SKM-1 treated with dmso at 0.1 percent for 144 hours (cell line): ENCODE measurements around the gene ASIC4.

Source experiments
- DNase-seq: peaks from one replicate; lab custom pipeline; 2025; ENCODE audit not compliant: unreplicated experiment; lab: John Stamatoyannopoulos, UW

The ASIC4 gene

DNA sequence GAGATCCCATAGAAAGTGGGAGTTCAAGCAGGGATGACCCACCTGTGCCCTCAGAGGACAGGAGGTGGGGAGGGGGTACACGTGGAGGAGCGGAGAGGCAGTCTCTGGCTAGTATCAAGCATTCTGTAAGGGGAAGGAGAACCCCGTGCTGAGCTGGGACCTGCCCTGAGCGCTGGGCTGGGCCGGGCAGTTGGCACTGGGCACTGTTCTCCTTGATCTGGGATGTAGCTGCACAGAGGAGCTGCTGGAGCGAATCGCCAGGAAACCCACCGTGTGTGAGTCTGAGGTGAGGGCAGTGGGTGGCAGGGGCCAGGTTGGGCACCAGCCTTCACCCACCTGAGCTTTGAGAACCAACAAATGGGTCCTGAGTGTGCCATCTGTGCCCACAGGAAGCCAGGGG is 35.4 kb upstream of the ASIC4 start:
- no peak for DNase-seq

DNA sequence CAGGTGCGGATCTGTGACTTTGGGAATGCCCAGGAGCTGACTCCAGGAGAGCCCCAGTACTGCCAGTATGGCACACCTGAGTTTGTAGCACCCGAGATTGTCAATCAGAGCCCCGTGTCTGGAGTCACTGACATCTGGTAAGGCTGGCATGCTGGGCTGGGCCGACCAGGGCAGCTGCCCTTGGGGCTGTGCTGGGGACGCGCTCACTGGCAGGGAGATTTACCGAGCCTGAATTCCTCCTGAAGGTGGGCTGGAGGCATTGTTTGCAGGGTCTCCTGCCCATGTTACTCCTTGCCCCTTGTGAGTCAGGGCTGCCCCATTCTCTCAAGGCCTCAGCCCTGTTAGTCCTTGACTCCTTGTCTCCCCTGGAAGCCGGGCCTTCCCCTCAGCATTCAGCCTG is 34.3 kb upstream of the ASIC4 start:
- no peak for DNase-seq

DNA sequence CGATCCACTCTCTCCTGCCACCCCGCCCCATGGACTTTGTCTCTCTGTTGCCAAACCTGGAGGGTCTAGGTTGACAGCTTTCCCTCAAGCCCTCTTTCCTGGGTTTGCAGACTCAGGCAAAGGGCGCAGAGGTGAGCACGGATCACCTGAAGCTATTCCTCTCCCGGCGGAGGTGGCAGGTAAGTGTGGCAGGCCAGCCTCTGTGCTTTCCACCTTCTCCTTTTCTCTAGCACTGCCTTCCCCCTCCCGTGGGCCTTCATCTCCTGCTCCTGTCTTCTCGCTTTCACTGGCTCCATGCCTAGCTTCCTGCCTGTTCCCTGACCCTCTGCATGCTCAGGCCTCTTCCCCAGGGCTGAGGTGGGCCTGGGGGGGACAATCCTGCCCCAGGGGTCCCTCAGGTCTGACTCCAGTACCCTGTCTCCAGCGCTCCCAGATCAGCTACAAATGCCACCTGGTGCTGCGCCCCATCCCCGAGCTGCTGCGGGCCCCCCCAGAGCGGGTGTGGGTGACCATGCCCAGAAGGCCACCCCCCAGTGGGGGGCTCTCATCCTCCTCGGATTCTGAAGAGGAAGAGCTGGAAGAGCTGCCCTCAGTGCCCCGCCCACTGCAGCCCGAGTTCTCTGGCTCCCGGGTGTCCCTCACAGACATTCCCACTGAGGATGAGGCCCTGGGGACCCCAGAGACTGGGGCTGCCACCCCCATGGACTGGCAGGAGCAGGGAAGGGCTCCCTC is 31.4 kb upstream of the ASIC4 start:
- no peak for DNase-seq

DNA sequence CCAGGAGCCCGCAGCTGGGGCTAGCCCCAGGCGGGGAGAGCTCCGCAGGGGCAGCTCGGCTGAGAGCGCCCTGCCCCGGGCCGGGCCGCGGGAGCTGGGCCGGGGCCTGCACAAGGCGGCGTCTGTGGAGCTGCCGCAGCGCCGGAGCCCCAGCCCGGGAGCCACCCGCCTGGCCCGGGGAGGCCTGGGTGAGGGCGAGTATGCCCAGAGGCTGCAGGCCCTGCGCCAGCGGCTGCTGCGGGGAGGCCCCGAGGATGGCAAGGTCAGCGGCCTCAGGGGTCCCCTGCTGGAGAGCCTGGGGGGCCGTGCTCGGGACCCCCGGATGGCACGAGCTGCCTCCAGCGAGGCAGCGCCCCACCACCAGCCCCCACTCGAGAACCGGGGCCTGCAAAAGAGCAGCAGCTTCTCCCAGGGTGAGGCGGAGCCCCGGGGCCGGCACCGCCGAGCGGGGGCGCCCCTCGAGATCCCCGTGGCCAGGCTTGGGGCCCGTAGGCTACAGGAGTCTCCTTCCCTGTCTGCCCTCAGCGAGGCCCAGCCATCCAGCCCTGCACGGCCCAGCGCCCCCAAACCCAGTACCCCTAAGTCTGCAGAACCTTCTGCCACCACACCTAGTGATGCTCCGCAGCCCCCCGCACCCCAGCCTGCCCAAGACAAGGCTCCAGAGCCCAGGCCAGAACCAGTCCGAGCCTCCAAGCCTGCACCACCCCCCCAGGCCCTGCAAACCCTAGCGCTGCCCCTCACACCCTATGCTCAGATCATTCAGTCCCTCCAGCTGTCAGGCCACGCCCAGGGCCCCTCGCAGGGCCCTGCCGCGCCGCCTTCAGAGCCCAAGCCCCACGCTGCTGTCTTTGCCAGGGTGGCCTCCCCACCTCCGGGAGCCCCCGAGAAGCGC is 30.6 kb upstream of the ASIC4 start:
- DNase-seq = no peak

DNA sequence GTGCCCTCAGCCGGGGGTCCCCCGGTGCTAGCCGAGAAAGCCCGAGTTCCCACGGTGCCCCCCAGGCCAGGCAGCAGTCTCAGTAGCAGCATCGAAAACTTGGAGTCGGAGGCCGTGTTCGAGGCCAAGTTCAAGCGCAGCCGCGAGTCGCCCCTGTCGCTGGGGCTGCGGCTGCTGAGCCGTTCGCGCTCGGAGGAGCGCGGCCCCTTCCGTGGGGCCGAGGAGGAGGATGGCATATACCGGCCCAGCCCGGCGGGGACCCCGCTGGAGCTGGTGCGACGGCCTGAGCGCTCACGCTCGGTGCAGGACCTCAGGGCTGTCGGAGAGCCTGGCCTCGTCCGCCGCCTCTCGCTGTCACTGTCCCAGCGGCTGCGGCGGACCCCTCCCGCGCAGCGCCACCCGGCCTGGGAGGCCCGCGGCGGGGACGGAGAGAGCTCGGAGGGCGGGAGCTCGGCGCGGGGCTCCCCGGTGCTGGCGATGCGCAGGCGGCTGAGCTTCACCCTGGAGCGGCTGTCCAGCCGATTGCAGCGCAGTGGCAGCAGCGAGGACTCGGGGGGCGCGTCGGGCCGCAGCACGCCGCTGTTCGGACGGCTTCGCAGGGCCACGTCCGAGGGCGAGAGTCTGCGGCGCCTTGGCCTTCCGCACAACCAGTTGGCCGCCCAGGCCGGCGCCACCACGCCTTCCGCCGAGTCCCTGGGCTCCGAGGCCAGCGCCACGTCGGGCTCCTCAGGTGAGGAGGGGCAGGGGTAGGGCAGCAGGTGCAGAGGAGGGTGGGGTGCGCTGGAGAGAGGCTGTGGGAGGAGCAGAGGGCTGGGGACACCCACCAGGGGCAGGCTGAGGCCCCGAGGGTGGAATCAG is 29.7 kb upstream of the ASIC4 start:
- no peak for DNase-seq

DNA sequence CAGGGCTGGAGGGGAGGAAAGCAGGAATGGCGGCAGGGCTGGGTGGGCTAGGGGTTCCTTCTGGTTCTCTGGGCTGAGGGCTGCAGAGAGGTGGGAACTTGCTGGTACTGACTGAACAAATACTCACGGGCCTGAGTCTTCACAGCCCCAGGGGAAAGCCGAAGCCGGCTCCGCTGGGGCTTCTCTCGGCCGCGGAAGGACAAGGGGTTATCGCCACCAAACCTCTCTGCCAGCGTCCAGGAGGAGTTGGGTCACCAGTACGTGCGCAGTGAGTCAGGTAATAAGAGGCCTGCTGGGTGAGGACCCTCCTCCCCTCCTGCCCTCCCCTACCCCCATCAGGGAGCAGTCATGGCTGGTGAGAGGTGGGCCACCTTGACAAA is 29.1 kb upstream of the ASIC4 start:
- DNase-seq = no peak

DNA sequence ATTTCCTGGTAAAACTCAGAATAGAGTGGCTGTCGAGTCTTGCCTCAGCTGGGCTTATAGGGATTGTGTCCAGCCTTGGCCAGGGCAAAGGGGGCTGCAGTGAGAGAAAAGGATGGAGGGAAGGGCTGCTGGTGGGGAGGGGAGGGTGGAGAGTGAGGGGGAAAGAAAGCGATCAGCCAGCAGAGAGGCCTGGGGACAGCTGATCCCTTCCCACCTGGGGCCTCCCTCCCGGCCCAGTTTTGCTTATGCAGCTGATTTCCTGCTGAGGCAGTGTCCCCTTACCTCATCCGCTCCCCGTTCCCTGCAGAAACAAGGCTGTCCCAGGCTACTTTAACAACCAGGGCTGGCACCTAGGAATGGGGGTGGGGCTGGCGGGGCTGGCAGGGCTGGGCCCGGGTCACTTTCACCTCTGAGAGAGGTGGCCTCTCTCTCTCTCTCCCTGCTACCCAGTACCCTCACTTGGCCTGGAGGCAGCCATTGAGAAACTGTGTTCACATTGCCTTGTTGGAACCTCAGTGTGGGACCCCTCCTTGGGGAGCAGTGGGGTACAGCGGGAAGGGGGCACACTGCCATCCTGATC is 27.8 kb upstream of the ASIC4 start:
- DNase-seq = no peak

DNA sequence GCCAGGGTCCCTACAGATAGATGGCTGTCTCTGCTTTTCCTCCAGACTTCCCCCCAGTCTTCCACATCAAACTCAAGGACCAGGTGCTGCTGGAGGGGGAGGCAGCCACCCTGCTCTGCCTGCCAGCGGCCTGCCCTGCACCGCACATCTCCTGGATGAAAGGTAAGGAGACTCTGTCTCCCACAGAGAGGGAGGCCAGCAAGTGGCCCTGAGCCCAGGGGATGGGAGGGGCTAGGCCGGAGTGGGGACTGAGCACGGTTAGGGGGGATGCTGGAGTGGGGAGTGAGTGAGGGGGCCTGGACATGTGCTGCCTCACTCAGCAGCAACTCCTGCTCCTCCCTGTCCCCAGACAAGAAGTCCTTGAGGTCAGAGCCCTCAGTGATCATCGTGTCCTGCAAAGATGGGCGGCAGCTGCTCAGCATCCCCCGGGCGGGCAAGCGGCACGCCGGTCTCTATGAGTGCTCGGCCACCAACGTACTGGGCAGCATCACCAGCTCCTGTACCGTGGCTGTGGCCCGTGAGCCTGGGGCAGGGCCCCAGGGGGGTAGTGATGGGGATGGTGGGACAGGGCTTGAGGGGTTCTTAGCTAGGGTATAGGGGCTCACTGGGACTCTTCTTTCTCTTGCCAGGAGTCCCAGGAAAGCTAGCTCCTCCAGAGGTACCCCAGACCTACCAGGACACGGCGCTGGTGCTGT is 26.0 kb upstream of the ASIC4 start:
- no peak for DNase-seq

DNA sequence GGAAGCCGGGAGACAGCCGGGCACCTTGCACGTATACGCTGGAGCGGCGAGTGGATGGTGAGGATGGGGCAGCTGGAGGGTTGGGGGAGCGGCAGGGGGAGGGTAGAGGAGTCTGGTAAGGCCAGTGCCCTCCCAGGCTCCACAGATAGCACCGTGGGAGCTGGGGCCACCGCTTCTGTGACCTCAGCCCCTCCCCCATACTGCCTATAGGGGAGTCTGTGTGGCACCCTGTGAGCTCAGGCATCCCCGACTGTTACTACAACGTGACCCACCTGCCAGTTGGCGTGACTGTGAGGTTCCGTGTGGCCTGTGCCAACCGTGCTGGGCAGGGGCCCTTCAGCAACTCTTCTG is 25.5 kb upstream of the ASIC4 start:
- DNase-seq = no peak

DNA sequence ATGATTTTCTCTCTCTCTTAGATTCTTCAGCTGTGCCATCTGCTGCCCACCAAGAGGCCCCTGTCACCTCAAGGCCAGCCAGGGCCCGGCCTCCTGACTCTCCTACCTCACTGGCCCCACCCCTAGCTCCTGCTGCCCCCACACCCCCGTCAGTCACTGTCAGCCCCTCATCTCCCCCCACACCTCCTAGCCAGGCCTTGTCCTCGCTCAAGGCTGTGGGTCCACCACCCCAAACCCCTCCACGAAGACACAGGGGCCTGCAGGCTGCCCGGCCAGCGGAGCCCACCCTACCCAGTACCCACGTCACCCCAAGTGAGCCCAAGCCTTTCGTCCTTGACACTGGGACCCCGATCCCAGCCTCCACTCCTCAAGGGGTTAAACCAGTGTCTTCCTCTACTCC is 25.0 kb upstream of the ASIC4 start:
- no peak for DNase-seq

DNA sequence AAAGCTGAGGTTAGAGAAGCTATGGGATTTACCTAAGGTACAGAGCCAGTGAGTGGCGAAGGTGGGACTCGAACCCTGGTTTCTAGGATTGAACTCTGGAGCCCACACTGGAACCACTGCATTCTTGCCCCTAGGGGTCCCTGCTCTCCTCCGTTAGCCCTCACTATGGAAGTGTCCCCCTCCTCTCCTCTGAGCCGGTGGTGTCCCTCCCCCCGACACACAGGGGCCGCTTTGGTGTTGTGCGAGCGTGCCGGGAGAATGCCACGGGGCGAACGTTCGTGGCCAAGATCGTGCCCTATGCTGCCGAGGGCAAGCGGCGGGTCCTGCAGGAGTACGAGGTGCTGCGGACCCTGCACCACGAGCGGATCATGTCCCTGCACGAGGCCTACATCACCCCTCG is 24.1 kb upstream of the ASIC4 start:
- no peak for DNase-seq

DNA sequence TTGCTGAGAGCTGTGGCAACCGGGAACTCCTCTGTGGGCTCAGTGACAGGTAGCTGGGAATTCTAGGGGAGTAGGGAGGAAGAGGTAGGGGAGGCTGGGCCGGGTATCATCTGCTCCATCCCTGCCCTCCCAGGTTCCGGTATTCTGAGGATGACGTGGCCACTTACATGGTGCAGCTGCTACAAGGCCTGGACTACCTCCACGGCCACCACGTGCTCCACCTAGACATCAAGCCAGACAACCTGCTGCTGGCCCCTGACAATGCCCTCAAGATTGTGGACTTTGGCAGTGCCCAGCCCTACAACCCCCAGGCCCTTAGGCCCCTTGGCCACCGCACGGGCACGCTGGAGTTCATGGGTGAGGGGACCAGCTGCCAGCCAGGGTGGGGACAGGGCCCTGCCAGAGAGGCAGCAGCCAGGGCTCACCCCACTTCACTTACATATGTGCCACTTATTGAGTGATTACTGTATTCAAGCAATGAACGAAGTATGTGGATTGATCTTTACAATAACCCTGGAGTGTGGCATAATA is 23.6 kb upstream of the ASIC4 start:
- DNase-seq = no peak

DNA sequence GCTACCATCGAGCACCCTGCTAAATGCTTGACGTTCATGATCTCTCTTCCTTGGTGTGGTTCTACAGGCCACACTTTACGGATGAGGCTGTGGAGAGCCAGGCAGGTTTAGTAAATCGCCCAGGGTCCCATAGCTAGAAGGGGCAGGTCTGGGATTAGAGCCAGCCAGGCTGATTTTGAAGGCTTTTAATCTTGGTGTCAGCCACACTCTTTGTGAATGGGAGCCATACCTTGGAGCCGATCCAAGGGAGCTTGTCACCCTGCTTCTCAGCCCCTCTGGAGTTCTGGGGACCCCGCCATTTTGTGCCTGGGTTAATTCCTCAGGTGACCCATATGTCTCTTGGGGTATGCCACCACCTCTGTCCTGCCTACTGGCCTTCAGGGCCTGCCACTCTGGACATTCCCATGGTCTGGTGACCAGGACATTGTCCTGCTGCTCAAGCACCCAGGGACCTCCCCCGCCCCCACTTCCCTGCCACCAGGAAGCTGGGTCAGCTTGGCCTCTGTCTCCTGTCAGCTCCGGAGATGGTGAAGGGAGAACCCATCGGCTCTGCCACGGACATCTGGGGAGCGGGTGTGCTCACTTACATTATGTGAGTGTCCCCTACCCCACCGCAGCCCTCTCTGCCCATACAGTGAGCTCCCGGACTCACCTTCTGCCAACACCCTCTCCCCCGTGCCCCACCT is 22.9 kb upstream of the ASIC4 start:
- no peak for DNase-seq

DNA sequence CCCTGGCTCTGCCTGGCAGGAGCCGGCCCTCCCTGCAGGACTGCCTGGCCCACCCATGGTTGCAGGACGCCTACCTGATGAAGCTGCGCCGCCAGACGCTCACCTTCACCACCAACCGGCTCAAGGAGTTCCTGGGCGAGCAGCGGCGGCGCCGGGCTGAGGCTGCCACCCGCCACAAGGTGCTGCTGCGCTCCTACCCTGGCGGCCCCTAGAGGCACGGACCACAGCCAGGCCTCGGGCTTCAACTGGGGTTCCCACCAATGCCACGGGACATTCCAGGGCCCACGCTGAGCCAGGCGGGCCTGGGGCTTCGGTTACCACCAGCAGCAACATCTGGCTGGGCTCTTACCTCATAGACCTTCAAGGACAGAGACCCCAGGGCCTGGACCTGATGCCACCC is 21.7 kb upstream of the ASIC4 start:
- DNase-seq = no peak

DNA sequence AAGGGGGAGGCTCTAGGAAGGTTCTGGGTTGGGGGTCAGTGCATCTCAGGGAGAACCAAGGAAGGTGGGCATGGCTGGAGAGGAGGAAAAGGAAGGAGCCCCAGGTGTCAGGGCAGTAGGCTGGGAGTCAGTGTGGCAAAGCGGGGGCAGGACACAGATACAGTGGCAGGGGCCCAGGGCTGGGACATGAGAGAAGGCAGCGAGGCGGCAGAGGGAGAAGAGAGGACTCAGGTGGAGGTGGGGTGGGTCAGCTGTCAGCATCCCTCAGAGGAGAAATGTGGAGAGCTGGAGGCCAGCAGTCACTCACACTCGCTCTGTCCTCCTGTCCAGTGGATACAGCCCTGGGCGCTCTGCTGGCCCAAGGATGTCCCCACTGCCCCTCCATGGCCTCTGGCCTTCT is 21.2 kb upstream of the ASIC4 start:
- DNase-seq = no peak

DNA sequence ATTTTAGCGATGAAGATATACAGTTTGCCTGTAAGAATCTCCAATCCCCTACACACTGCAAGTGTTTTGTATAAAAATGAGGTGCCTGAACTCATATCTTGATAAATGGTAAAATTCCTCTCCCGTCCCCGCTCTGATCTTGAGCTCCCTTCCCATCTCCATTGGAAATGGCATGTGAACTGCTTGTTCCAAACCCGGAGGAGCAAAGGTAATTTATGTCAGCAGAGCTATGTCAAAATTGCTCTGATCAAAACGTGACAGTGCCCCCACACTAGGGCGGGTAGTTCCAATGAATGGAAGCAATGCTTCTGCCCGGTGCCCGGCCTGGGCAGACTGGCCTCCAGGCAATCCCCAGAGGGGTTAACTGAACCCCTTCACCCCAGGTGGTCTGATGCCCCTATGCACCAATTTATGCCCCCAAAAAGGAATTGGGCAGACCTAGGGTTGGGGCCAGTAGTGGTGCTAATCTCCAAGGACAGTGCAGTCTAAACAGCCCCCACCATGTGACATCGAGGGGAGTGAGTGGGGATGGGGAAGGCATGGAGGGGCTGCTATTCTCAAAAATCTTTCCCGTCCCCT is 19.2 kb upstream of the ASIC4 start:
- DNase-seq = no peak

DNA sequence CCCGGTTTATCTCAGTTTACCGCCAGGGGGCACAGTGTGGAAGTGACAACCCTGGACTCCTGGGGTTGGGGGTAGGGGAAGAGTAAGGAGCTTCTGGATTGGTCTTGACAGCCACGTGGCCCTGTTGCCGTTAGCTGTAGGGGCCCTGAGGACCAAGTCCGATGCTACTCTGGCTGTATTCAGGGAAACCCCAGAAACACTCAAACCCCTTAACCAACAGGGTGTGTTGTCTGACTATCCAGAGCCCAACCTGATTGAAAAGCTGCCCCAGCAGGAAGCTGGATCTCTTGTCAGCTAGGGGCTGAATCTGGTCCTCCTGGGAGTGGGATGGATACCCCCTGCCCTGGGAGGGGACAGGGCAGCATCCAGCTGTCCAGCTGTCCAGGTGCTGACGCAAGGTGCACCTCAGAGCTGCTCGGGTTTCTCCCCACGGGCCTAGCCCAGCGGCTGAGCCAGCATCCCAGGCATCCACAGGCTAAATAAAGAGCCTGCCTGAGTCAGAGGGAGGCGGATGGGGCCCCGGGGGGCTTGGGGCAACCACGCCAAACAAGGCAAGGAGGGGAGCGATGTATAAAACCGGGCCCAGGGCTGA is 18.7 kb upstream of the ASIC4 start:
- peak; percentile 75 for DNase-seq

DNA sequence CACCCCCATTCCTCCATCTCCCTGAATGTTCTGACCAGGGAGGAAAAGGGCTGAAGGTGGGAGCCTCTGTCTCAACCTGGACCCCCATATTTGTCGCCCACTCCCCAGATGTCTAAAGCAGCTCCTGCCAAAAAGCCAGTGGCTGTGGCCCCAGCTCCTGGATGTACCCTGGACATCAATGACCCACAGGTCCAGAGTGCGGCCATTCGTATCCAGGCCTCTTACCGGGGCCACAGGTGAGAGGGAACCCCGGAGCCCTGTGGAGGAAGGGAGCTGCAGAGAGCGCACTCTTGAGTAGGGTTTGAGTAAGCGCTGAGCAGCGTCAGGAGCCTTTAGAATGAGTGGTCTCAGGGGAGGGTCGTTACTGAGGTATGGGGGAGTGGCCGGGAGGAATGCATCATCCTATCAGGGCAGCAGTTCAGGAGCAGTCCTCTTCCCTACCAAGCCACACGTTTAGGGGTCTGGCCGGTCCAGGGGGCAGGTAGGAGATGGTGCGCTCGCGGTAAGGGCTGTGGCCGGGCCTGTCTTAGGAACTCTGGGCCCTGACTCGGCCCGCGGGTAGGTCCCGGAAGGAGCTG is 17.9 kb upstream of the ASIC4 start:
- DNase-seq = no peak
